Activated CD4-positive, alpha-beta T cell treated with anti-CD3 and anti-CD28 coated beads, Interleukin-2, amount 10 ng/mL, durations not matched to agents 24 days and 14 days (primary cell): ENCODE measurements around the gene PCDH9. TPM values are rescaled to one million over a fixed set of nuclear protein-coding genes. Genes with fewer than 3 reads are reported as not detected.

Source experiments
- DNase-seq: peaks from one replicate; pipeline ENCODE4 v3.0.0; 2022
- H3K27ac Mint-ChIP-seq: one replicate; pipeline ENCODE4 v1.8.0; 2022; ENCODE audit warnings: mild to moderate bottlenecking, mixed read lengths
- H3K27me3 Mint-ChIP-seq: one replicate; pipeline ENCODE4 v1.8.0; 2022; ENCODE audit warnings: mixed read lengths
- H3K36me3 Mint-ChIP-seq: one replicate; pipeline ENCODE4 v1.8.0; 2022; ENCODE audit warnings: low read depth, mild to moderate bottlenecking, mixed read lengths
- H3K4me1 Mint-ChIP-seq: one replicate; pipeline ENCODE4 v1.8.0; 2021; ENCODE audit warnings: mixed read lengths
- H3K4me3 Mint-ChIP-seq: one replicate; pipeline ENCODE4 v1.8.0; 2022; ENCODE audit warnings: mild to moderate bottlenecking, moderate library complexity, mixed read lengths
- H3K9me3 Mint-ChIP-seq: one replicate; pipeline ENCODE4 v1.8.0; 2021; ENCODE audit warnings: mixed read lengths
- intact Hi-C: fragments of 100-400 bp; cut with micrococcal nuclease; formaldehyde crosslinking; loops from one replicate; pipeline ENCODE4 v1.15.1; 2023
- total RNA-seq: library from RNA; stranded (reverse); gene quantifications from 2 replicates; pipeline ENCODE4 v1.2.3, GENCODE V29; 2022

Gene PCDH9
- total RNA-seq, 1 donor from 2014 or later = 0.09 TPM

GRCh38 chr13:66681403-66681802 is 548.7 kb downstream of the PCDH9 start:
- Mint-ChIP-seq H3K4me1 (no peaks in the 10 kb centered on the region), H3K27ac (no peak overlapping the region), H3K4me3 (no peak overlapping the region), H3K36me3 (no peaks in the 10 kb centered on the region), H3K9me3 (peaks cover 5% of the 10 kb centered on the region), H3K27me3 (no peaks in the 10 kb centered on the region)
- intact Hi-C loops = no loop called here
- no peak for DNase-seq

- intact Hi-C loops = no loop called here
- no peak overlapping the region for H3K4me3 Mint-ChIP-seq
- H3K36me3 Mint-ChIP-seq = no peaks in the 10 kb centered on the region
- no peaks in the 10 kb centered on the region for H3K4me1 Mint-ChIP-seq
- no peaks in the 10 kb centered on the region for H3K27me3 Mint-ChIP-seq
- H3K27ac Mint-ChIP-seq = no peak overlapping the region
- no peak for DNase-seq
- H3K9me3 Mint-ChIP-seq = peaks cover 5% of the 10 kb centered on the region
Measured at GRCh38 chr13:66680031-66680430, 550.1 kb downstream of the PCDH9 start.

GRCh38 chr13:66675620-66676019 is 554.5 kb downstream of the PCDH9 start:
- Mint-ChIP-seq H3K4me1 (no peaks in the 10 kb centered on the region), H3K4me3 (no peak overlapping the region), H3K27me3 (no peaks in the 10 kb centered on the region), H3K27ac (no peak overlapping the region), H3K36me3 (no peaks in the 10 kb centered on the region), H3K9me3 (peaks cover 4% of the 10 kb centered on the region)
- DNase-seq = no peak
- intact Hi-C loops = no loop called here

- Mint-ChIP-seq H3K27ac (no peak overlapping the region), H3K4me1 (no peaks in the 10 kb centered on the region), H3K27me3 (no peaks in the 10 kb centered on the region), H3K9me3 (peaks cover 4% of the 10 kb centered on the region), H3K4me3 (no peak overlapping the region), H3K36me3 (no peaks in the 10 kb centered on the region)
- intact Hi-C loops = no loop called here
- no peak for DNase-seq
Measured at GRCh38 chr13:66673401-66673800, 556.7 kb downstream of the PCDH9 start.

GRCh38 chr13:66665991-66666390 is 564.1 kb downstream of the PCDH9 start:
- Mint-ChIP-seq H3K27ac (no peak overlapping the region), H3K4me1 (no peaks in the 10 kb centered on the region), H3K27me3 (no peaks in the 10 kb centered on the region), H3K36me3 (no peaks in the 10 kb centered on the region), H3K4me3 (no peak overlapping the region), H3K9me3 (peaks cover under 1% of the 10 kb centered on the region)
- DNase-seq = no peak
- intact Hi-C loops = no loop called here

- DNase-seq = no peak
- no peak overlapping the region for H3K4me3 Mint-ChIP-seq
- intact Hi-C loops = no loop called here
- H3K36me3 Mint-ChIP-seq = no peaks in the 10 kb centered on the region
- no peaks in the 10 kb centered on the region for H3K4me1 Mint-ChIP-seq
- H3K27ac Mint-ChIP-seq = no peak overlapping the region
- no peaks in the 10 kb centered on the region for H3K9me3 Mint-ChIP-seq
- no peaks in the 10 kb centered on the region for H3K27me3 Mint-ChIP-seq
Measured at GRCh38 chr13:66663711-66664110, 566.4 kb downstream of the PCDH9 start.

- H3K27ac Mint-ChIP-seq = no peak overlapping the region
- no peak for DNase-seq
- intact Hi-C loops = no loop called here
- H3K27me3 Mint-ChIP-seq = no peaks in the 10 kb centered on the region
- H3K4me1 Mint-ChIP-seq = no peaks in the 10 kb centered on the region
- no peaks in the 10 kb centered on the region for H3K9me3 Mint-ChIP-seq
- no peaks in the 10 kb centered on the region for H3K36me3 Mint-ChIP-seq
- H3K4me3 Mint-ChIP-seq = no peak overlapping the region
Measured at GRCh38 chr13:66663206-66663605, 566.9 kb downstream of the PCDH9 start.

- no peaks in the 10 kb centered on the region for H3K4me1 Mint-ChIP-seq
- no peaks in the 10 kb centered on the region for H3K36me3 Mint-ChIP-seq
- H3K27me3 Mint-ChIP-seq = no peaks in the 10 kb centered on the region
- no peak overlapping the region for H3K4me3 Mint-ChIP-seq
- H3K9me3 Mint-ChIP-seq = no peaks in the 10 kb centered on the region
- H3K27ac Mint-ChIP-seq = no peak overlapping the region
- intact Hi-C loops = no loop called here
- DNase-seq = no peak
Measured at GRCh38 chr13:66661336-66661735, 568.8 kb downstream of the PCDH9 start.

- DNase-seq = no peak
- H3K27ac Mint-ChIP-seq = no peak overlapping the region
- no peaks in the 10 kb centered on the region for H3K36me3 Mint-ChIP-seq
- intact Hi-C loops = no loop called here
- no peak overlapping the region for H3K4me3 Mint-ChIP-seq
- no peaks in the 10 kb centered on the region for H3K4me1 Mint-ChIP-seq
- no peaks in the 10 kb centered on the region for H3K27me3 Mint-ChIP-seq
- no peaks in the 10 kb centered on the region for H3K9me3 Mint-ChIP-seq
Measured at GRCh38 chr13:66660468-66660813, 569.7 kb downstream of the PCDH9 start.

GRCh38 chr13:66659701-66660467 is 570.3 kb downstream of the PCDH9 start:
- H3K27ac Mint-ChIP-seq = no peak overlapping the region
- DNase-seq = no peak
- H3K27me3 Mint-ChIP-seq = no peaks in the 10 kb centered on the region
- H3K36me3 Mint-ChIP-seq = no peaks in the 10 kb centered on the region
- intact Hi-C loops = no loop called here
- no peaks in the 10 kb centered on the region for H3K9me3 Mint-ChIP-seq
- H3K4me1 Mint-ChIP-seq = no peaks in the 10 kb centered on the region
- H3K4me3 Mint-ChIP-seq = no peak overlapping the region

GRCh38 chr13:66659286-66659685 is 570.9 kb downstream of the PCDH9 start:
- no peaks in the 10 kb centered on the region for H3K27me3 Mint-ChIP-seq
- no peaks in the 10 kb centered on the region for H3K36me3 Mint-ChIP-seq
- intact Hi-C loops = no loop called here
- no peak overlapping the region for H3K4me3 Mint-ChIP-seq
- no peak overlapping the region for H3K27ac Mint-ChIP-seq
- no peak for DNase-seq
- H3K4me1 Mint-ChIP-seq = no peaks in the 10 kb centered on the region
- no peaks in the 10 kb centered on the region for H3K9me3 Mint-ChIP-seq

- Mint-ChIP-seq H3K9me3 (no peaks in the 10 kb centered on the region), H3K4me3 (no peak overlapping the region), H3K36me3 (no peaks in the 10 kb centered on the region), H3K4me1 (no peaks in the 10 kb centered on the region), H3K27ac (no peak overlapping the region), H3K27me3 (no peaks in the 10 kb centered on the region)
- intact Hi-C loops = no loop called here
- DNase-seq = no peak
Measured at GRCh38 chr13:66657165-66657881, 572.8 kb downstream of the PCDH9 start.

GRCh38 chr13:66655847-66656454 is 574.2 kb downstream of the PCDH9 start:
- Mint-ChIP-seq H3K27ac (no peak overlapping the region), H3K36me3 (no peaks in the 10 kb centered on the region), H3K4me3 (no peak overlapping the region), H3K9me3 (no peaks in the 10 kb centered on the region), H3K4me1 (no peaks in the 10 kb centered on the region), H3K27me3 (no peaks in the 10 kb centered on the region)
- intact Hi-C loops = no loop called here
- no peak for DNase-seq

- H3K4me3 Mint-ChIP-seq = no peak overlapping the region
- intact Hi-C loops = no loop called here
- H3K36me3 Mint-ChIP-seq = no peaks in the 10 kb centered on the region
- no peak overlapping the region for H3K27ac Mint-ChIP-seq
- H3K9me3 Mint-ChIP-seq = no peaks in the 10 kb centered on the region
- no peak for DNase-seq
- H3K27me3 Mint-ChIP-seq = no peaks in the 10 kb centered on the region
- no peaks in the 10 kb centered on the region for H3K4me1 Mint-ChIP-seq
Measured at GRCh38 chr13:66644855-66645460, 585.2 kb downstream of the PCDH9 start.
